Natural killer cell (primary cell): Measurements from ENCODE around the gene DSTN. TPM values are rescaled to one million over a fixed set of nuclear protein-coding genes. Genes with fewer than 3 reads are reported as not detected.

Source experiments
- ATAC-seq, 3 donors: fragments of 150-1000 bp in 2 of 3; fragments of 200-7000 bp in 1 of 3; cut with Tn5 transposase; 1 replicate in 1 of 3; 2 replicates in 2 of 3; pipeline ENCODE4 v1.10.0; 2021; ENCODE audit warnings: mild to moderate bottlenecking in 2 of 3, moderate library complexity in 2 of 3
- DNase-seq, 2 donors: peaks; one replicate each; pipeline versions ENCODE4 v3.0.0 to v3.0.0-alpha.2; 2013 to 2021; ENCODE audit warnings: mixed read lengths in 1 of 2
- H3K27ac ChIP-seq: one replicate; pipeline ENCODE4 v1.5.1; 2013; ENCODE audit warnings: mild to moderate bottlenecking, low read length
- H3K27me3 ChIP-seq: one replicate; pipeline ENCODE4 v1.6.1; 2013; ENCODE audit warnings: low read length; ENCODE audit not compliant: control insufficient read depth, insufficient read depth
- H3K36me3 ChIP-seq: one replicate; pipeline ENCODE4 v1.6.1; 2013; ENCODE audit warnings: low read length; ENCODE audit not compliant: control insufficient read depth, insufficient read depth
- H3K4me1 ChIP-seq: one replicate; pipeline ENCODE4 v1.6.1; 2013; ENCODE audit warnings: low read length; ENCODE audit not compliant: control insufficient read depth, insufficient read depth
- H3K4me3 ChIP-seq: one replicate; pipeline ENCODE4 v1.5.1; 2013; ENCODE audit warnings: low read length
- H3K9me3 ChIP-seq: one replicate; pipeline ENCODE4 v1.6.1; 2013; ENCODE audit warnings: low read length; ENCODE audit not compliant: control insufficient read depth, insufficient read depth
- H3K27ac Mint-ChIP-seq, 2 donors: one replicate each; pipeline ENCODE4 v1.8.0; 2022; ENCODE audit warnings: mild to moderate bottlenecking in 2 of 2, mixed read lengths in 2 of 2, moderate library complexity in 1 of 2
- H3K27me3 Mint-ChIP-seq, 2 donors: one replicate each; pipeline ENCODE4 v1.8.0; 2022; ENCODE audit warnings: low read depth in 2 of 2, mixed read lengths in 2 of 2
- H3K36me3 Mint-ChIP-seq: one replicate; pipeline ENCODE4 v1.8.0; 2022; ENCODE audit warnings: mixed read lengths
- H3K4me1 Mint-ChIP-seq, 2 donors: one replicate each; pipeline ENCODE4 v1.8.0; 2022; ENCODE audit warnings: mixed read lengths in 2 of 2
- H3K4me3 Mint-ChIP-seq: one replicate; pipeline ENCODE4 v1.8.0; 2022; ENCODE audit warnings: mild to moderate bottlenecking, moderate library complexity, mixed read lengths
- H3K9me3 Mint-ChIP-seq, 2 donors: one replicate each; pipeline ENCODE4 v1.8.0; 2022; ENCODE audit warnings: mixed read lengths in 2 of 2
- WGBS: methylation state at CpG from one replicate; pipeline ENCODE4 v1.1.7; 2013; ENCODE audit warnings: missing lambda C conversion rate; ENCODE audit not compliant: insufficient coverage; 5-methylcytosine and 5-hydroxymethylcytosine counted together
- intact Hi-C: fragments of 100-400 bp; cut with micrococcal nuclease; formaldehyde crosslinking; loops from one replicate; pipeline ENCODE4 v1.14.2; 2022
- total RNA-seq, 4 donors: library from RNA; stranded (reverse); fragments of 120-200 nt in 1 of 4; gene quantifications; one replicate each; pipeline versions ENCODE4 v1.2.3 to v1.2.4, GENCODE V29; 2013 to 2022
- TF ChIP-seq, protein P1 (sequence below): fragments of 200-600 bp; IDR thresholded peaks from one replicate; pipeline ENCODE4 v1.8.0; 2022; ENCODE audit warnings: antibody characterized with exemption

Gene DSTN
- total RNA-seq, 3 donors from 2014 or later (not counting 1 experiment from before 2014, with no cell fraction given) = 47.5 to 73.5 (median 70.0) TPM

DNA sequence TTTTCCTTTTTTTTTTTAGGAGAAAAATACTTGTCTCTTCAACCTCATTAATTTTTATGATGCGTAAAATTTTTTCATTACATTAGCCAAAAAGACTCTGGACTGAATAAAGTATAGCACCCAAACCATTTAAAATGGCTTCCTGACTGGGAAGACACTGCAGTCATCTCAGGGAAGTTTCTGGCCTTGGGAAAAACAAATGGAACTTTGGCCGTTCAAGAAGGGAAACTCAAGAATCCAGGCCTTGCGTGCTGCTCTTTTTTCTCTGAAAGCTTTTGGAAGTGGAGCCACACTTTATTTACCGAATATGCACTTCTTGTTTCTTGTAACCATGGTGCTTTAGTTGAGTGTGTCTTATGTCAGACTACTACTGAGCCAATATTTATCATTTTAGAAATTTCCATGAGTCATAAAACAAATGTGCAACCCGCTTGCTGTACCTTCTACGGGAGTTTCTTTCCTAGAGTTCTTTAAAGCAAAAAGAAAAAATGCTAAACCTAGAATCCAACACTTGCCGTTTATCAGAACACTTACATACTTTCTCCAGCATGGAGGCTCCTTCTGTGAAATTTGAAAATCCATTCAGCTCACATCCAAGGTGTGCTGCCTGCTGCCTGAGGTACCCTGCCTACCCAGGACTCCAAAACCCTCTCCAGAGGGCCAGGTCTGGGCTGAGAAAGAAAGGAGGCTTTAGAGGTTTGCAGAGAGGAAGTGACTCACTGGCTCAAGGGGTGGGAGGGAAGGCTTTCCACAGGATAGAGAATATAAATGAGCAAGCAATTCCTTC is 11.5 kb upstream of the DSTN start:
- H3K27me3 Mint-ChIP-seq = peaks cover 0 to 4% of the 10 kb centered on the region in 2 donors
- TF ChIP-seq, protein P1, sequence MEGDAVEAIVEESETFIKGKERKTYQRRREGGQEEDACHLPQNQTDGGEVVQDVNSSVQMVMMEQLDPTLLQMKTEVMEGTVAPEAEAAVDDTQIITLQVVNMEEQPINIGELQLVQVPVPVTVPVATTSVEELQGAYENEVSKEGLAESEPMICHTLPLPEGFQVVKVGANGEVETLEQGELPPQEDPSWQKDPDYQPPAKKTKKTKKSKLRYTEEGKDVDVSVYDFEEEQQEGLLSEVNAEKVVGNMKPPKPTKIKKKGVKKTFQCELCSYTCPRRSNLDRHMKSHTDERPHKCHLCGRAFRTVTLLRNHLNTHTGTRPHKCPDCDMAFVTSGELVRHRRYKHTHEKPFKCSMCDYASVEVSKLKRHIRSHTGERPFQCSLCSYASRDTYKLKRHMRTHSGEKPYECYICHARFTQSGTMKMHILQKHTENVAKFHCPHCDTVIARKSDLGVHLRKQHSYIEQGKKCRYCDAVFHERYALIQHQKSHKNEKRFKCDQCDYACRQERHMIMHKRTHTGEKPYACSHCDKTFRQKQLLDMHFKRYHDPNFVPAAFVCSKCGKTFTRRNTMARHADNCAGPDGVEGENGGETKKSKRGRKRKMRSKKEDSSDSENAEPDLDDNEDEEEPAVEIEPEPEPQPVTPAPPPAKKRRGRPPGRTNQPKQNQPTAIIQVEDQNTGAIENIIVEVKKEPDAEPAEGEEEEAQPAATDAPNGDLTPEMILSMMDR = no peak
- no peak overlapping the region for H3K27ac ChIP-seq
- H3K4me1 ChIP-seq = peaks cover 2% of the 10 kb centered on the region
- no peaks in the 10 kb centered on the region for H3K27me3 ChIP-seq
- peak in 1 of 3 donors; percentile 57 for ATAC-seq
- DNase-seq = no peak
- intact Hi-C loops = no loop called here
- H3K27ac Mint-ChIP-seq = no peak overlapping the region
- no peaks in the 10 kb centered on the region for H3K36me3 ChIP-seq
- H3K4me3 Mint-ChIP-seq = no peak overlapping the region
- no peaks in the 10 kb centered on the region for H3K4me1 Mint-ChIP-seq
- H3K4me3 ChIP-seq = no peak overlapping the region
- no peaks in the 10 kb centered on the region for H3K36me3 Mint-ChIP-seq
- no peaks in the 10 kb centered on the region for H3K9me3 ChIP-seq
- no peaks in the 10 kb centered on the region for H3K9me3 Mint-ChIP-seq
- WGBS = 76% methylated on average over 6 of the region's 7 CpGs

DNA sequence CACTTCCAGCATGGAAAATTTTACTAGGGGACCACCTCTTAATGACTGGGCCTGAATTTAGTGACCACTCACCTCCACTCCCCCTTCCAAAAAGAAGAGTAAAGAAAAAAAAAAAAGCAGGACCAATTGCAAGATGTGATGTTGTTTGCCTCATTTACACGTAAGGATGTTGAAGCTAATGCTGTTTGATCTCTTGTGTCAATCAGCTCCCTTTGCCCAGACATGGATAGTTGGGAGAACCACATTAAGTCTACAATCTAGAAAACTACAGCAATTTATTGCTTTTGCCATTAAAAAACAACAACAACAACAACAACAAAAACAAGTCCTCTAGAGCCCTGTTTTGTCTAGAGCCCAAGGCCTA is 11.0 kb upstream of the DSTN start:
- Mint-ChIP-seq H3K9me3 (no peaks in the 10 kb centered on the region), H3K4me1 (no peaks in the 10 kb centered on the region), H3K4me3 (no peak overlapping the region), H3K36me3 (no peaks in the 10 kb centered on the region), H3K27ac (no peak overlapping the region), H3K27me3 (peaks cover 0 to 4% of the 10 kb centered on the region in 2 donors)
- TF ChIP-seq, protein P1 = no peak
- no peaks in the 10 kb centered on the region for H3K27me3 ChIP-seq
- no peak for ATAC-seq
- H3K4me3 ChIP-seq = no peak overlapping the region
- H3K4me1 ChIP-seq = peaks cover 2% of the 10 kb centered on the region
- no peaks in the 10 kb centered on the region for H3K36me3 ChIP-seq
- no peak overlapping the region for H3K27ac ChIP-seq
- intact Hi-C loops = no loop called here
- DNase-seq = no peak
- H3K9me3 ChIP-seq = no peaks in the 10 kb centered on the region
- WGBS = 91% methylated on average over 1 of the region's 1 CpG

DNA sequence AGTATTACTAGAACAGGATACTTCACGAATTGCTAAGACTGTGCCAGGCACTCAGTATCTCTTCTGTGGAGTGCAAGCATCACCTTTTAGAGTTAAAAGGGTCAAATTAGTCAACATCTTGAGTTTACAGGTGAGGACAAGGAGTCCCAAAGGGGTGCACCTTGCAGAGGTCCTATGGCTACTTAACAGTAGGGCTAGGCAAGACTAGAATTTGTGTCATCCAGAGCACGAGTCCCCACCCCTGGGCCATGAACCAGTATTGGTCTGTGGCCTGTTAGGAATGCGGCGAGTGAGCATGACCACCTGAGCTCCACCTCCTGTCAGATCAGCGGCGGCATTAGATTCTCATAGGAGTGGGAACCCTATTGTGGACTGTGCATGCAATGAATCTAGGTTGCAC is 10.5 kb upstream of the DSTN start:
- Mint-ChIP-seq H3K4me1 (no peaks in the 10 kb centered on the region), H3K36me3 (no peaks in the 10 kb centered on the region), H3K27ac (no peak overlapping the region), H3K9me3 (no peaks in the 10 kb centered on the region), H3K27me3 (peaks cover 0 to 4% of the 10 kb centered on the region in 2 donors), H3K4me3 (no peak overlapping the region)
- no peak for DNase-seq
- Histone ChIP-seq H3K9me3 (no peaks in the 10 kb centered on the region), H3K36me3 (no peaks in the 10 kb centered on the region), H3K4me3 (no peak overlapping the region), H3K27me3 (no peaks in the 10 kb centered on the region), H3K4me1 (peaks cover 2% of the 10 kb centered on the region), H3K27ac (no peak overlapping the region)
- no peak for ATAC-seq
- TF ChIP-seq, protein P1 = no peak
- intact Hi-C loops = no loop called here
- 91% methylated on average over 6 of the region's 6 CpGs for WGBS
